OCI-LY7 (cell line): Measurements from ENCODE around the gene TCAP.
A peak's percentile ranks its signal among the peaks of the same experiment; 100 is the strongest.

ENCODE experiments used
- CTCF ChIP-seq: fragments of 200-600 bp; sonication (generic); conservative IDR thresholded peaks from 2 replicates; pipeline ENCODE4 v1.5.1; 2014; ENCODE audit warnings: mild to moderate bottlenecking, antibody characterized with exemption, low read length, moderate library complexity, mixed read lengths
- EZH2phosphoT487 ChIP-seq: fragments of 200-600 bp; sonication (generic); IDR thresholded peaks from 2 replicates; pipeline ENCODE4 v1.6.1; 2018; ENCODE audit warnings: low read depth, borderline replicate concordance, mild to moderate bottlenecking, mixed run types, antibody characterized with exemption, low read length, moderate library complexity, mixed read lengths

GRCh38 chr17:39687546-39688474, 22.7 kb downstream of the TCAP start, which contains the start of gene PGAP3:
- TF ChIP-seq CTCF (peak; percentile 32; the same call in 1 of the 2 replicates), EZH2phosphoT487 (no peak)
